HepG2 (cell line): ENCODE measurements around the gene PARD3. TPM values are rescaled to one million over a fixed set of nuclear protein-coding genes. Genes with fewer than 3 reads are reported as not detected.

Source experiments
- ATAC-seq: fragments of 200-7000 bp; cut with Tn5 transposase; 3 replicates; pipeline ENCODE4 v1.9.1; 2020; ENCODE audit warnings: mild to moderate bottlenecking, moderate library complexity
- BruUV-seq: library from RNA; stranded (reverse); fragments of 400-500 nt; replicated peaks from 2 replicates; lab custom pipeline; 2021; lab: Mats Ljungman, UMichigan
- CTCF ChIA-PET: fragments of 300-600 bp; formaldehyde crosslinking; extraction: SDS; loops from one replicate; lab custom pipeline; 2021; ENCODE audit warnings: low total read pairs, inconsistent platforms, low intra/inter-chr PET ratio; lab: Yijun Ruan, JAX
- POLR2A ChIA-PET: fragments of 350-600 bp; sonication (Branson Sonifier 250); formaldehyde crosslinking; loops from one replicate; lab custom pipeline; 2020; ENCODE audit warnings: antibody characterized with exemption, inconsistent platforms; lab: Yijun Ruan, JAX
- DNase-seq: peaks from one replicate; pipeline ENCODE4 v3.0.0-alpha.2; 2015; ENCODE audit warnings: low spot score
- FAIRE-seq: peaks from 3 replicates; lab custom pipeline; 2011; peaks lifted over from hg19 to GRCh38; lab: Jason Lieb, UNC
- H2AFZ ChIP-seq: one replicate; pipeline ENCODE4 v1.6.1; 2011; ENCODE audit warnings: low read length, inconsistent platforms
- H3K27ac ChIP-seq: fragments of 300-600 bp; 3 replicates; pipeline ENCODE4 v1.8.0; 2011; ENCODE audit warnings: mixed run types, mild to moderate bottlenecking, mixed read lengths, low read length, inconsistent platforms; ENCODE audit not compliant: insufficient read depth; ENCODE audit errors: extremely low read length
- H3K27me3 ChIP-seq, 2 experiments: fragments of 200-600 bp in 1 of 2; 2 replicates in 1 of 2; 3 replicates in 1 of 2; pipeline versions ENCODE4 v1.6.0 to v1.8.0; 2011; ENCODE audit warnings: low read length in 2 of 2, mild to moderate bottlenecking in 2 of 2, moderate library complexity in 2 of 2, inconsistent platforms in 1 of 2; ENCODE audit not compliant: insufficient read depth in 2 of 2, control insufficient read depth in 1 of 2
- H3K36me3 ChIP-seq, 2 experiments: fragments of 200-600 bp in 1 of 2; replicated peaks in 1 of 2; 2 replicates in 1 of 2; 3 replicates in 1 of 2; pipeline versions ENCODE4 v1.5.1 to v1.8.0; 2011; ENCODE audit warnings: low read length in 2 of 2, inconsistent platforms in 1 of 2; ENCODE audit not compliant: insufficient read depth in 2 of 2, control insufficient read depth in 1 of 2
- H3K4me1 ChIP-seq: 2 replicates; pipeline ENCODE4 v1.5.1; 2012; ENCODE audit warnings: low read length, inconsistent platforms; ENCODE audit not compliant: insufficient read depth
- H3K4me2 ChIP-seq: 2 replicates; pipeline ENCODE4 v1.6.0; 2011; ENCODE audit warnings: low read depth, low read length, inconsistent platforms
- H3K4me3 ChIP-seq, 3 experiments: fragments of 200-600 bp in 1 of 3; sonication (generic), shearing (Covaris generic) in 1 of 3; replicated peaks in 1 of 3; 2 replicates each; pipeline ENCODE4 v1.5.1; 2011 to 2016; ENCODE audit warnings: low read length in 3 of 3, inconsistent platforms in 2 of 3, low read depth in 2 of 3, mild to moderate bottlenecking in 2 of 3, control low read depth in 1 of 3, mixed read lengths in 1 of 3; ENCODE audit not compliant: insufficient read depth in 1 of 3
- H3K79me2 ChIP-seq: one replicate; pipeline ENCODE4 v1.6.1; 2011; ENCODE audit warnings: low read length, inconsistent platforms; ENCODE audit not compliant: insufficient read depth
- H3K9ac ChIP-seq: 2 replicates; pipeline ENCODE4 v1.6.0; 2011; ENCODE audit warnings: mild to moderate bottlenecking, low read depth, low read length, inconsistent platforms; ENCODE audit not compliant: insufficient read depth
- H3K9me3 ChIP-seq: 2 replicates; pipeline ENCODE4 v1.5.1; 2012; ENCODE audit warnings: mild to moderate bottlenecking, low read length
- H4K20me1 ChIP-seq: 2 replicates; pipeline ENCODE4 v1.6.0; 2011; ENCODE audit warnings: inconsistent platforms, mild to moderate bottlenecking, low read length, moderate library complexity; ENCODE audit not compliant: insufficient read depth
- AHR ChIP-seq: IDR thresholded peaks from 2 replicates; pipeline ENCODE4 v1.6.1; 2018; ENCODE audit warnings: missing genetic modification reagents, missing compliant biosample characterization
- ESRRA ChIP-seq: sonication (generic); formaldehyde crosslinking; IDR thresholded peaks from 2 replicates; pipeline ENCODE4 v1.5.1; 2020; ENCODE audit warnings: mild to moderate bottlenecking, low read depth, missing genetic modification reagents
- FOXC1 ChIP-seq: sonication (generic); formaldehyde crosslinking; IDR thresholded peaks from 2 replicates; pipeline ENCODE4 v1.8.0; 2022; ENCODE audit warnings: mild to moderate bottlenecking, missing genetic modification reagents, borderline replicate concordance
- NR2F6 ChIP-seq, 2 experiments: IDR thresholded peaks; 2 replicates each; pipeline ENCODE4 v1.6.1; 2016; ENCODE audit warnings: antibody characterized with exemption in 1 of 2, mild to moderate bottlenecking in 1 of 2
- PHF21A ChIP-seq: sonication (generic); formaldehyde crosslinking; IDR thresholded peaks from 2 replicates; pipeline ENCODE4 v1.5.0; 2020; ENCODE audit warnings: mild to moderate bottlenecking, missing genetic modification reagents
- PPARG ChIP-seq: conservative IDR thresholded peaks from 2 replicates; pipeline ENCODE4 v1.6.1; 2016; ENCODE audit warnings: missing biosample characterization, missing genetic modification reagents
- RBAK ChIP-seq: sonication (generic); formaldehyde crosslinking; IDR thresholded peaks from 2 replicates; pipeline ENCODE4 v1.5.1; 2020; ENCODE audit warnings: mild to moderate bottlenecking, missing genetic modification reagents
- RBFOX2 ChIP-seq: fragments of 200-400 bp; formaldehyde crosslinking; IDR thresholded peaks from 2 replicates; pipeline ENCODE4 v1.6.1; 2017; ENCODE audit warnings: low read depth, mild to moderate bottlenecking, low read length
- SAP130 ChIP-seq: IDR thresholded peaks from 2 replicates; pipeline ENCODE4 v1.6.1; 2016; ENCODE audit warnings: low read depth
- SOX6 ChIP-seq, 2 experiments: fragments of 450-650 bp in 1 of 2; sonication (generic) in 1 of 2; formaldehyde crosslinking in 1 of 2; IDR thresholded peaks; 2 replicates each; pipeline versions ENCODE4 v1.4.0 to v1.6.1; 2017 to 2020; ENCODE audit warnings: antibody characterized with exemption in 1 of 2, mild to moderate bottlenecking in 1 of 2, missing genetic modification reagents in 1 of 2
- SP1 ChIP-seq, 2 experiments: fragments of 450-650 bp in 1 of 2; sonication (generic) in 1 of 2; formaldehyde crosslinking in 1 of 2; IDR thresholded peaks; 2 replicates each; pipeline versions ENCODE4 v1.4.0 to v1.6.1; 2016 to 2020; ENCODE audit warnings: missing genetic modification reagents in 1 of 2
- STAG1 ChIP-seq: sonication (generic); formaldehyde crosslinking; IDR thresholded peaks from 2 replicates; pipeline ENCODE4 v1.4.0; 2020; ENCODE audit warnings: missing genetic modification reagents
- TGIF2 ChIP-seq: IDR thresholded peaks from 2 replicates; pipeline ENCODE4 v1.6.1; 2016; ENCODE audit warnings: control low read depth, missing compliant biosample characterization
- U2AF1 ChIP-seq: fragments of 200-400 bp; formaldehyde crosslinking; optimal IDR thresholded peaks from 2 replicates; pipeline ENCODE3; 2017; ENCODE audit warnings: mild to moderate bottlenecking, low read depth, low read length
- ZBTB7A ChIP-seq: sonication (generic); formaldehyde crosslinking; IDR thresholded peaks from 2 replicates; pipeline ENCODE4 v1.8.0; 2022; ENCODE audit warnings: mild to moderate bottlenecking, missing genetic modification reagents
- ZNF253 ChIP-seq: sonication (generic); formaldehyde crosslinking; IDR thresholded peaks from 2 replicates; pipeline ENCODE4 v1.8.0; 2022; ENCODE audit warnings: mild to moderate bottlenecking, missing genetic modification reagents, borderline replicate concordance
- ZNF354B ChIP-seq: sonication (generic); formaldehyde crosslinking; IDR thresholded peaks from 2 replicates; pipeline ENCODE4 v1.8.0; 2022; ENCODE audit warnings: mild to moderate bottlenecking, missing genetic modification reagents
- ZNF747 ChIP-seq: sonication (generic); formaldehyde crosslinking; IDR thresholded peaks from 2 replicates; pipeline ENCODE4 v1.8.1; 2023; ENCODE audit warnings: missing genetic modification reagents, mild to moderate bottlenecking, borderline replicate concordance
- ZNF781 ChIP-seq: sonication (generic); formaldehyde crosslinking; IDR thresholded peaks from 2 replicates; pipeline ENCODE4 v1.5.1; 2020; ENCODE audit warnings: borderline replicate concordance, mild to moderate bottlenecking, missing genetic modification reagents; ENCODE audit errors: not compliant biosample characterization
- ZNF788 ChIP-seq: sonication (generic); formaldehyde crosslinking; IDR thresholded peaks from 2 replicates; pipeline ENCODE4 v1.5.0; 2020; ENCODE audit warnings: mild to moderate bottlenecking, missing genetic modification reagents, borderline replicate concordance
- WGBS: methylation state at CpG from one replicate; pipeline ENCODE4 v1.1.6; 2017; ENCODE audit warnings: low lambda C conversion rate; 5-methylcytosine and 5-hydroxymethylcytosine counted together
- in situ Hi-C: cut with HindIII; loops from 2 replicates; pipeline ENCODE4 v1.10.0; 2017; ENCODE audit warnings: low pct_unique_long_range_greater_than_20kb; ENCODE audit not compliant: extremely low pct_ligation_motif_present
- intact Hi-C: fragments of 100-400 bp; cut with micrococcal nuclease; formaldehyde crosslinking; loops from one replicate; pipeline ENCODE4 v1.10.0; 2022; ENCODE audit not compliant: unreplicated experiment
- polyA plus RNA-seq, 8 experiments: library from polyadenylated mRNA; depleted of rRNA in 3 of 8; stranded (reverse) in 7 of 8; unstranded in 1 of 8; fragments of >200 nt; fragmentation: Illumina TruSeq in 4 of 8; extraction: Trizol in 4 of 8; gene quantifications; 2 replicates each; pipeline versions ENCODE4 v1.2.1 to v1.2.3, GENCODE V29; 2011 to 2016; ENCODE audit warnings: low read depth in 4 of 8, missing spikeins in 1 of 8, mixed read lengths in 1 of 8; ENCODE audit not compliant: insufficient read depth in 1 of 8
- total RNA-seq, 5 experiments: library from RNA; depleted of rRNA; stranded (reverse); fragments of >200 nt; fragmentation: Illumina TruSeq; extraction: Trizol; gene quantifications; 2 replicates each; pipeline ENCODE4 v1.2.3, GENCODE V29; 2016; ENCODE audit warnings: low read depth in 1 of 5
- TF ChIP-seq, protein P1 (sequence below), 2 experiments: sonication (generic) in 1 of 2; formaldehyde crosslinking in 1 of 2; IDR thresholded peaks; 2 replicates each; pipeline versions ENCODE4 v1.4.0 to v1.6.1; 2016 to 2020; ENCODE audit warnings: borderline replicate concordance in 1 of 2, low read depth in 1 of 2, mild to moderate bottlenecking in 1 of 2, missing genetic modification reagents in 1 of 2
- TF ChIP-seq, protein P2 (sequence below): sonication (generic); formaldehyde crosslinking; IDR thresholded peaks from 2 replicates; pipeline ENCODE4 v1.8.0; 2022; ENCODE audit warnings: mild to moderate bottlenecking, missing genetic modification reagents, moderate library complexity

PARD3 gene
- total and polyA plus RNA-seq, 2 of the 13 experiments (the other 11 are each of a cell fraction or from before 2014, with no cell fraction given), result 40.9 to 60.0 TPM

DNA sequence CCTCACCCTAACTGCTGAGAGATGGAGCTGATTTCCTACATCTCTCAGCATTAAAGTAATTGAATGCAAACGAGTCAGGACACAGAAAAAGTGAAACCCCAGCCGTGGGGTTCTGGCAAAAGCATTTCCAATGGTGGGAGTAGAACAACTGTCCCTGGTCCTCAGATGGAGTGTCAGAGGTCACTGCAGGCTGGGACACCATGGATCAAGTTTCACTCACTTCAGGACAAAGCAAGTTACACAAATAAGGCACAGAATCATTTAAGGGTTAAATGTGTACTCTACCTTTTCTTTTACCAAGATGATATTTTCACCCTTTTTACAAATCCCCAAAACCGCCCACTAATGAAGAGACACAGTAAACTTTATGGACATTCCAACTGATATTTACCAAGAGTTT is 607.8 kb downstream of the PARD3 start:
- Histone ChIP-seq H3K9ac (no peak overlapping the region), H2AFZ (no peak overlapping the region), H3K4me2 (peak overlapping the region; percentile 52), H3K79me2 (no peaks in the 10 kb centered on the region), H3K9me3 (no peaks in the 10 kb centered on the region), H3K27me3 (no peaks in the 10 kb centered on the region), H3K4me1 (peaks cover 69% of the 10 kb centered on the region), H3K36me3 (no peaks in the 10 kb centered on the region; a peak in 1 of 5 replicates), H4K20me1 (no peaks in the 10 kb centered on the region), H3K27ac (no peak overlapping the region), H3K4me3 (no peak overlapping the region)
- ATAC-seq (no peak), DNase-seq (no peak), FAIRE-seq (peak; percentile 84)
- POLR2A ChIA-PET, result no interaction called here
- CTCF ChIA-PET, result no interaction called here
- intact Hi-C loops (no loop called here), in situ Hi-C loops (no loop called here)
- WGBS, result 39% methylated on average over 3 of the region's 3 CpGs
- no TSS peak for BruUV-seq
- TF ChIP-seq NR2F6 (IDR thresholded peaks at IDR 0.05) (peak; percentile 65), NR2F6 (CRISPR knock-in tag; IDR thresholded peaks at IDR 0.05) (peak; percentile 82), ESRRA (CRISPR knock-in tag) (no peak), ZNF781 (CRISPR knock-in tag) (no peak), RBFOX2 (no peak), ZBTB7A (CRISPR knock-in tag) (no peak), SOX6 (IDR thresholded peaks at IDR 0.05) (no peak), SOX6 (CRISPR knock-in tag; IDR thresholded peaks at IDR 0.05) (peak; percentile 35; the same call in 1 of the 2 replicates), FOXC1 (CRISPR knock-in tag) (no peak), SP1 (IDR thresholded peaks at IDR 0.05) (no peak), SP1 (CRISPR knock-in tag; IDR thresholded peaks at IDR 0.05) (no peak), PPARG (CRISPR knock-in tag) (0 out of 2 replicates have a peak, but pooled peaks have one; percentile 27), TGIF2 (CRISPR knock-in tag) (no peak), PHF21A (CRISPR knock-in tag) (0 out of 2 replicates have a peak, but pooled peaks have one; percentile 25), AHR (CRISPR knock-in tag) (no peak), ZNF788 (no peak), SAP130 (CRISPR knock-in tag) (0 out of 2 replicates have a peak, but pooled peaks have one; percentile 22), RBAK (CRISPR knock-in tag) (no peak), ZNF747 (no peak), STAG1 (CRISPR knock-in tag) (no peak), U2AF1 (no peak), ZNF253 (CRISPR knock-in tag) (no peak), ZNF354B (CRISPR knock-in tag) (no peak)
- TF ChIP-seq, protein P1, sequence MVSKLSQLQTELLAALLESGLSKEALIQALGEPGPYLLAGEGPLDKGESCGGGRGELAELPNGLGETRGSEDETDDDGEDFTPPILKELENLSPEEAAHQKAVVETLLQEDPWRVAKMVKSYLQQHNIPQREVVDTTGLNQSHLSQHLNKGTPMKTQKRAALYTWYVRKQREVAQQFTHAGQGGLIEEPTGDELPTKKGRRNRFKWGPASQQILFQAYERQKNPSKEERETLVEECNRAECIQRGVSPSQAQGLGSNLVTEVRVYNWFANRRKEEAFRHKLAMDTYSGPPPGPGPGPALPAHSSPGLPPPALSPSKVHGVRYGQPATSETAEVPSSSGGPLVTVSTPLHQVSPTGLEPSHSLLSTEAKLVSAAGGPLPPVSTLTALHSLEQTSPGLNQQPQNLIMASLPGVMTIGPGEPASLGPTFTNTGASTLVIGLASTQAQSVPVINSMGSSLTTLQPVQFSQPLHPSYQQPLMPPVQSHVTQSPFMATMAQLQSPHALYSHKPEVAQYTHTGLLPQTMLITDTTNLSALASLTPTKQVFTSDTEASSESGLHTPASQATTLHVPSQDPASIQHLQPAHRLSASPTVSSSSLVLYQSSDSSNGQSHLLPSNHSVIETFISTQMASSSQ (IDR thresholded peaks at IDR 0.05; ENCODE audit: low read depth), result no peak
- TF ChIP-seq, protein P1 (CRISPR knock-in tag; IDR thresholded peaks at IDR 0.05; ENCODE audit: borderline replicate concordance), result peak; percentile 10; the same call in 1 of the 2 replicates
- TF ChIP-seq, protein P2, sequence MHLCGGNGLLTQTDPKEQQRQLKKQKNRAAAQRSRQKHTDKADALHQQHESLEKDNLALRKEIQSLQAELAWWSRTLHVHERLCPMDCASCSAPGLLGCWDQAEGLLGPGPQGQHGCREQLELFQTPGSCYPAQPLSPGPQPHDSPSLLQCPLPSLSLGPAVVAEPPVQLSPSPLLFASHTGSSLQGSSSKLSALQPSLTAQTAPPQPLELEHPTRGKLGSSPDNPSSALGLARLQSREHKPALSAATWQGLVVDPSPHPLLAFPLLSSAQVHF (CRISPR knock-in tag), result no peak
